GM20000 (cell line): ENCODE measurements around the gene ZNF330.

Experiments used
- DNase-seq: peaks from one replicate; pipeline ENCODE4 v3.0.0; 2012; ENCODE audit warnings: low spot score
- CTCF ChIP-seq: IDR thresholded peaks from 2 replicates; pipeline ENCODE4 v1.5.1; 2012; ENCODE audit warnings: mild to moderate bottlenecking, control low read depth; ENCODE audit errors: extremely low read depth, missing control alignments

ZNF330 gene

DNA sequence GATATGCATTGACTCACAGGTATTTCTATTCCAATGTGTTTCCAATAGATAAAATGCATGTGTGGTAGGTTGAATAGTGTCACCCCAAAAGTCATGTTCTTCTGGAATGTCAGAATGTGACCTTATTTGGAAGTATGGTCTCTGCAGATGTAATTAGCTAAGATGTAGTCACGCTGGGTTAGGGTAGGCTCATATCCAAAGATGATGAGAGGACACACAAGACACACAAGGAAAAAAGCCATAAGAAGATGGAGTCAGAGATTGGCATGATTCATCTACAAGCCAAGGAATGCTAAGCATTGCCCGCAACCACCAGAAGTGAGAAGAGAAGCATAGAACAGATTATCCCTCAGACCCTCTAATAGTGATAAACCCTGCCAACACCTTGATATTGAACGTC, 17.5 kb downstream of the ZNF330 start:
- DNase-seq: no peak
- TF ChIP-seq CTCF: no peak

DNA sequence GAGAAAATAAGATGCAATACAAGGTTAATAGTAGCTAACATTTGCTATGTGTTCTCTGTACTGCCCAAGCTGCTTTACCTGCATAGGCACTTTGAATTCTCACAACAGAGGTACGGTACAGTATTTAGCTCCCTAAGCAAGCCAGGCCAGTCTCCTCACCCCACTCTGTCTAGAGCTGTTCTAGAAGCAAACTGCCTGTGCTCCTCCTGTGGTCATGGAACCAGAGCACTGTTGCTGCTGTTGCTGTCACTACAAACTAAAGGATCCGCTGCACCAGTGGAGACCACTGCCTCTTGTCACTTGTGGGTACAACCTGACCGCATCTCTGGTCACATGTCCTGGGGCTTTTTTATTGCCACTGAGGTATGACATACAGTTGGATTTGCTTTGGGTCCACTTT, 19.6 kb downstream of the ZNF330 start:
- TF ChIP-seq CTCF: no peak

GRCh38 chr4:141240671-141241070, 20.0 kb downstream of the ZNF330 start:
- DNase-seq: no peak
- TF ChIP-seq CTCF: no peak

More for the DNA sequence above, 19.6 kb downstream of the ZNF330 start:
- DNase-seq: no peak

DNA sequence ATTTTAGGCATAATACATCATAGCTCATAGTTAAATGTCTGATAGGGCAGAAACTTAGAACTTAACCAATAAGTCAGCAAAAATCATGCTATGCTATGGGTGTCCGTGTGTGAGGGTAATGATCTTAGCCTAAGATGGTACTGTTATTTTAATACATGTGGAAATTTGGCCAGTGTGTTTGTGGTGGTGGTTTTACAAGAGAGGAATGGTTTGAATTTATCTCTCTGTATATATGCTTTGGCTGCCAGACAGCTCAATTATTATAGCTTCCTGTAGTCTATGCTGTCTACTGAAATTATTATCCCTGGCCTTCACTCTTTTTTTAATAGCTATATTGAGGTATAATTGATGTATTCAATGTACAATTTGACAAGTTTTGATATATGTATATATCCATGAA, 21.3 kb downstream of the ZNF330 start:
- no peak for DNase-seq
- TF ChIP-seq CTCF: no peak

GRCh38 chr4:141244419-141244818, 23.7 kb downstream of the ZNF330 start:
- no peak for TF ChIP-seq CTCF
- DNase-seq: no peak

DNA sequence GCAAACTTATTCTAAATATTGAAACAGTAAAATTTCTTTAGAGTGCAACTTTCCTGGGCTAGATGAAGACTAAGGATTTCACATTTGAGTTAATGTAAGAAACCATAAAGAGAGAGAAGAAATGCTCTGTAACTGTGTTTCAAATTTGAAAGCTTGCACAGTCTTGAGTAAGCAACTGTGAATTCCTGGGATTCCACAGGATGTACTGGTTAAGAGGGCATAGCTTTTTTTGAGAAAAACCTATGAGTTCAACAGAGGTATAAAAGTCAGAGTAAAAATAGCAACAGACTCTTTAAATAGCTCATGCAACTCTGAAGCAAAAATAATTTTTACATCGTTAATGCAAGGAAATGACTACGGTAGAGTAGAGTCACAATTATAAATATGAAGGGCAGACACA, 25.5 kb downstream of the ZNF330 start:
- TF ChIP-seq CTCF: no peak
- no peak for DNase-seq

DNA sequence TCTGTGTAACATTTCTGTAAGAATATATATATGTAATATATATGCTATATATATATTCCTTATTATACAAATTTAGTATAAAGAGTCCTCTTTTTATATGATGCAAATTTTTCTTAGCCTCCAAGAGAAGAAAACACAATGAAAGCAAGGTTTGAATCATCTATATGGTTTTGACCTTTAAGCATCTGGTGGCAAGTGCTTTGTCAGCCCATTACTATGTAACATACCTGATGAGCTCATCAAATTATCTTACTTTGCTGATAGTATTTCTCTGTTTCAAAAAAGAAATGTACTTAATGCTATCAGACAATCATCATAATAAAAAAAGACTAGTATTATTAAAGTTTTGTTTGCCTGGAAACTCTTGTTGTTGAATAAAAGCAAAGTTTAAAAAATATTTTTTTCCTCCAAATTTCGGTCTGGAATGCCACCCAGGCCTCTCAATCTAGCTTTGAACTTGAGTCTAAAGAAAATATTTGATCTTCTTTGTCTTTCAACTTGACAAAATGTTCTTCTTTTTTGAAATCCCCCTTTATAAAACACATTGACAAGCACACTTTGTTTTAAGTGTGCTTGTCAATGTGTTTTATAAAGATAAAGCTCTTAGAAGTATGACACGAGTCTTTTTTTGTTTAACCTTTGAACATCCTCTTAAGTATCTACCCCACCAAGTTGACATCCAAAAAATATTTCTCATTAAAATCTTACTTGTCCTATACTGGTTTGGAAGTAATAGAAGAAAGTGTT, 26.2 kb downstream of the ZNF330 start:
- no peak for DNase-seq
- TF ChIP-seq CTCF: no peak
